GM12878 (cell line): ENCODE data around the gene FGF10. TPM values are rescaled to one million over a fixed set of nuclear protein-coding genes. Genes with fewer than 3 reads are reported as not detected.

Experiments used
- DPF2 ChIP-seq: fragments of 450-650 bp; IDR thresholded peaks from 2 replicates; pipeline ENCODE4 v1.6.1; 2017; ENCODE audit warnings: mild to moderate bottlenecking
- NR2C1 ChIP-seq: fragments of 450-650 bp; IDR thresholded peaks from 2 replicates; pipeline ENCODE4 v1.6.1; 2017; ENCODE audit warnings: antibody characterized with exemption, mild to moderate bottlenecking, moderate library complexity
- RAD21 ChIP-seq: IDR thresholded peaks from 2 replicates; pipeline ENCODE4 v1.6.1; 2011; ENCODE audit warnings: mild to moderate bottlenecking, low read depth, low read length, moderate library complexity; ENCODE audit not compliant: insufficient read depth
- STAT1 ChIP-seq: fragments of 450-650 bp; conservative IDR thresholded peaks from 2 replicates; pipeline ENCODE4 v1.6.1; 2014; ENCODE audit warnings: antibody characterized with exemption, mild to moderate bottlenecking
- SUZ12 ChIP-seq: fragments of 200-600 bp; sonication (generic); IDR thresholded peaks from one replicate; pipeline ENCODE4 v1.6.1; 2018; ENCODE audit warnings: antibody characterized with exemption, mild to moderate bottlenecking; ENCODE audit not compliant: unreplicated experiment
- polyA plus RNA-seq, 11 experiments: library from polyadenylated mRNA; depleted of rRNA in 4 of 11; unstranded in 6 of 11; stranded (reverse) in 5 of 11; fragments of >200 nt; fragmentation: Nextera tagmentation in 4 of 11; fragmentation: Illumina TruSeq in 1 of 11; extraction: Ambion mirVana in 4 of 11; extraction: Trizol in 1 of 11; gene quantifications; 1 replicate in 1 of 11; 2 replicates in 10 of 11; pipeline versions ENCODE4 v1.2.1 to v1.2.3, GENCODE V29; 2011 to 2016; ENCODE audit warnings: inconsistent platforms in 2 of 11, missing spikeins in 2 of 11, low read depth in 1 of 11
- total RNA-seq, 4 experiments: library from RNA; depleted of rRNA in 3 of 4; stranded (reverse); fragments of >200 nt in 3 of 4; fragmentation: Illumina TruSeq in 1 of 4; extraction: Trizol in 1 of 4; gene quantifications; 2 replicates each; pipeline versions ENCODE4 v1.2.1 to v1.2.3, GENCODE V29; 2013 to 2021
- TF ChIP-seq, protein P1 (sequence below): IDR thresholded peaks from 2 replicates; pipeline ENCODE4 v1.6.1; 2011; ENCODE audit warnings: borderline replicate concordance, low read depth, mild to moderate bottlenecking, moderate library complexity, low read length; ENCODE audit not compliant: insufficient read depth, poor library complexity, severe bottlenecking
- TF ChIP-seq, protein P2 (sequence below): fragments of 450-650 bp; IDR thresholded peaks from 2 replicates; pipeline ENCODE4 v1.6.1; 2017; ENCODE audit warnings: mild to moderate bottlenecking, moderate library complexity

The FGF10 gene
- total and polyA plus RNA-seq, 10 of the 15 experiments (the other 5 are each of a cell fraction or from before 2014, with no cell fraction given), result not detected

DNA sequence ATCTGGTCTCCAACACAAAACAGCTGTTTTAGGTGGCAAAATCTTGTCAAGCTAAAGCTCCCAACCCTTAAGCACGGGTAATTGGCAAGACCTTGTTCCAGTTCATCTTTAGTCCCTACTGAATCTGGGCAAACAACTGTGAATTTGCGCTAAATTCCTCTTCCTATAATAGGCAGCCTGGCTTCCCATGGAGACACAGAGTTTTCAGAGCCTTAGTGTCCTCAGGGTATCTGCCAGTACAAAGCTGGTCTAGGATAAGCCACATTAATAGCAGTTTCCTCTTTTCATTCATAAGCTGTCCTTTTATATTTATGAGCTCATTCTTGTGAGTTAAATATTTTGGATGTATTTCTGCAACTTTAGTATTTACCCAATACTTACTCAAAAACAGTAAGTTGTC, 59.5 kb downstream of the FGF10 start (continued):
- TF ChIP-seq NR2C1, result no peak
- TF ChIP-seq STAT1, result no peak
- TF ChIP-seq, protein P1, sequence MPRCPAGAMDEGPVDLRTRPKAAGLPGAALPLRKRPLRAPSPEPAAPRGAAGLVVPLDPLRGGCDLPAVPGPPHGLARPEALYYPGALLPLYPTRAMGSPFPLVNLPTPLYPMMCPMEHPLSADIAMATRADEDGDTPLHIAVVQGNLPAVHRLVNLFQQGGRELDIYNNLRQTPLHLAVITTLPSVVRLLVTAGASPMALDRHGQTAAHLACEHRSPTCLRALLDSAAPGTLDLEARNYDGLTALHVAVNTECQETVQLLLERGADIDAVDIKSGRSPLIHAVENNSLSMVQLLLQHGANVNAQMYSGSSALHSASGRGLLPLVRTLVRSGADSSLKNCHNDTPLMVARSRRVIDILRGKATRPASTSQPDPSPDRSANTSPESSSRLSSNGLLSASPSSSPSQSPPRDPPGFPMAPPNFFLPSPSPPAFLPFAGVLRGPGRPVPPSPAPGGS, result no peak
- TF ChIP-seq RAD21, result no peak
- TF ChIP-seq, protein P2, sequence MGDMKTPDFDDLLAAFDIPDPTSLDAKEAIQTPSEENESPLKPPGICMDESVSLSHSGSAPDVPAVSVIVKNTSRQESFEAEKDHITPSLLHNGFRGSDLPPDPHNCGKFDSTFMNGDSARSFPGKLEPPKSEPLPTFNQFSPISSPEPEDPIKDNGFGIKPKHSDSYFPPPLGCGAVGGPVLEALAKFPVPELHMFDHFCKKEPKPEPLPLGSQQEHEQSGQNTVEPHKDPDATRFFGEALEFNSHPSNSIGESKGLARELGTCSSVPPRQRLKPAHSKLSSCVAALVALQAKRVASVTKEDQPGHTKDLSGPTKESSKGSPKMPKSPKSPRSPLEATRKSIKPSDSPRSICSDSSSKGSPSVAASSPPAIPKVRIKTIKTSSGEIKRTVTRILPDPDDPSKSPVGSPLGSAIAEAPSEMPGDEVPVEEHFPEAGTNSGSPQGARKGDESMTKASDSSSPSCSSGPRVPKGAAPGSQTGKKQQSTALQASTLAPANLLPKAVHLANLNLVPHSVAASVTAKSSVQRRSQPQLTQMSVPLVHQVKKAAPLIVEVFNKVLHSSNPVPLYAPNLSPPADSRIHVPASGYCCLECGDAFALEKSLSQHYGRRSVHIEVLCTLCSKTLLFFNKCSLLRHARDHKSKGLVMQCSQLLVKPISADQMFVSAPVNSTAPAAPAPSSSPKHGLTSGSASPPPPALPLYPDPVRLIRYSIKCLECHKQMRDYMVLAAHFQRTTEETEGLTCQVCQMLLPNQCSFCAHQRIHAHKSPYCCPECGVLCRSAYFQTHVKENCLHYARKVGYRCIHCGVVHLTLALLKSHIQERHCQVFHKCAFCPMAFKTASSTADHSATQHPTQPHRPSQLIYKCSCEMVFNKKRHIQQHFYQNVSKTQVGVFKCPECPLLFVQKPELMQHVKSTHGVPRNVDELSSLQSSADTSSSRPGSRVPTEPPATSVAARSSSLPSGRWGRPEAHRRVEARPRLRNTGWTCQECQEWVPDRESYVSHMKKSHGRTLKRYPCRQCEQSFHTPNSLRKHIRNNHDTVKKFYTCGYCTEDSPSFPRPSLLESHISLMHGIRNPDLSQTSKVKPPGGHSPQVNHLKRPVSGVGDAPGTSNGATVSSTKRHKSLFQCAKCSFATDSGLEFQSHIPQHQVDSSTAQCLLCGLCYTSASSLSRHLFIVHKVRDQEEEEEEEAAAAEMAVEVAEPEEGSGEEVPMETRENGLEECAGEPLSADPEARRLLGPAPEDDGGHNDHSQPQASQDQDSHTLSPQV, result no peak
- TF ChIP-seq SUZ12, result no peak
- no peak for TF ChIP-seq DPF2
